ENCODE measurements around the gene FBL. TPM values are rescaled to one million over a fixed set of nuclear protein-coding genes. Genes with fewer than 3 reads are reported as not detected.
A peak's percentile ranks its signal among the peaks of the same experiment; 100 is the strongest.
"Not testable (repeated sequence)": the region's sequence is repeated elsewhere in the genome, so short reads cannot be mapped to it uniquely, and the experiment has no call there.

The FBL gene
- total and polyA plus RNA-seq, 2 donors: 185 to 208 TPM

- Histone ChIP-seq H3K27ac (ENCODE audit: low read depth in 1 of 2, low read length in 1 of 2) (peak overlapping the region in 1 of 2 donors; percentile 77), H3K9me3 (ENCODE audit: control insufficient read depth in 2 of 2, insufficient read depth in 1 of 2, low read length in 1 of 2) (no peaks in the 10 kb centered on the region), H3K36me3 (ENCODE audit: control insufficient read depth in 2 of 2, insufficient read depth in 2 of 2, low read length in 1 of 2) (no peaks in the 10 kb centered on the region), H3K4me3 (ENCODE audit: low read length in 2 of 2) (no peak overlapping the region), H3K4me1 (ENCODE audit: control insufficient read depth in 2 of 2, insufficient read depth in 2 of 2, low read length in 2 of 2) (peaks cover 0 to 3% of the 10 kb centered on the region in 2 donors), H3K27me3 (ENCODE audit: control insufficient read depth in 2 of 2, insufficient read depth in 1 of 2, low read length in 1 of 2) (no peaks in the 10 kb centered on the region)
- no peak for DNase-seq (ENCODE audit: low read depth in 6 of 9, low spot score in 9 of 9)
- WGBS: 93% methylated on average over 12 of the region's 12 CpGs
Measured at GRCh38 chr19:39817888-39818561, 28.2 kb downstream of the FBL start.

- Histone ChIP-seq H3K4me1 (ENCODE audit: control insufficient read depth in 2 of 2, insufficient read depth in 2 of 2, low read length in 2 of 2) (peaks cover 0 to 3% of the 10 kb centered on the region in 2 donors), H3K27me3 (ENCODE audit: control insufficient read depth in 2 of 2, insufficient read depth in 1 of 2, low read length in 1 of 2) (no peaks in the 10 kb centered on the region), H3K9me3 (ENCODE audit: control insufficient read depth in 2 of 2, insufficient read depth in 1 of 2, low read length in 1 of 2) (no peaks in the 10 kb centered on the region), H3K36me3 (ENCODE audit: control insufficient read depth in 2 of 2, insufficient read depth in 2 of 2, low read length in 1 of 2) (no peaks in the 10 kb centered on the region), H3K27ac (ENCODE audit: low read depth in 1 of 2, low read length in 1 of 2) (no peak overlapping the region), H3K4me3 (ENCODE audit: low read length in 2 of 2) (no peak overlapping the region)
- DNase-seq (ENCODE audit: low read depth in 6 of 9, low spot score in 9 of 9): no peak
- 95% methylated on average over 5 of the region's 5 CpGs for WGBS
Measured at GRCh38 chr19:39816287-39817048, 29.7 kb downstream of the FBL start.

- Histone ChIP-seq H3K9me3 (ENCODE audit: control insufficient read depth in 2 of 2, insufficient read depth in 1 of 2, low read length in 1 of 2) (no peaks in the 10 kb centered on the region), H3K27ac (ENCODE audit: low read depth in 1 of 2, low read length in 1 of 2) (no peak overlapping the region), H3K4me1 (ENCODE audit: control insufficient read depth in 2 of 2, insufficient read depth in 2 of 2, low read length in 2 of 2) (peaks cover 0 to 3% of the 10 kb centered on the region in 2 donors), H3K27me3 (ENCODE audit: control insufficient read depth in 2 of 2, insufficient read depth in 1 of 2, low read length in 1 of 2) (no peaks in the 10 kb centered on the region), H3K36me3 (ENCODE audit: control insufficient read depth in 2 of 2, insufficient read depth in 2 of 2, low read length in 1 of 2) (no peaks in the 10 kb centered on the region), H3K4me3 (ENCODE audit: low read length in 2 of 2) (no peak overlapping the region)
- 99% methylated on average over 3 of the region's 3 CpGs for WGBS
- DNase-seq (ENCODE audit: low read depth in 6 of 9, low spot score in 9 of 9): no peak
Measured at GRCh38 chr19:39814595-39814994, 31.6 kb downstream of the FBL start.

DNA sequence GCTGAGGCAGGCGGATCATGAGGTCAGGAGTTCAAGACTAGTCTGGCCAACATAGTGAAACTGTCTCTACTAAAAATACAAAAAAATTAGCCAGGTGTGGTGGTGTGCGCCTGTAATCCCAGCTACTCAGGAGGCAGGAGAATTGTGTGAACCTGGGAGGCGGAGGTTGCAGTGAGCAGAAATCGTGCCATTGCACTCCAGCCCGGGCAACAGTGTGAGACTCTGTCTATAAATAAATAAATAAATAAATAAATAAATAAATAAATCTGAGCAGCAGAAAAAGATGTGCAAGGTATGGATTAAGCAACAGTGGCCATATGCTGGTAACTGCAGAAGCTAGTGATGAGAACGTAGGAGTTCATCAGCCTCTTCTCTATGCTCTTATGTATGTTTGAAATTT is 32.1 kb downstream of the FBL start:
- H3K4me3 ChIP-seq (ENCODE audit: low read length in 2 of 2); H3K9me3 ChIP-seq (ENCODE audit: control insufficient read depth in 2 of 2, insufficient read depth in 1 of 2, low read length in 1 of 2); H3K27me3 ChIP-seq (ENCODE audit: control insufficient read depth in 2 of 2, insufficient read depth in 1 of 2, low read length in 1 of 2); H3K27ac ChIP-seq (ENCODE audit: low read depth in 1 of 2, low read length in 1 of 2); H3K36me3 ChIP-seq (ENCODE audit: control insufficient read depth in 2 of 2, insufficient read depth in 2 of 2, low read length in 1 of 2); DNase-seq (ENCODE audit: low read depth in 6 of 9, low spot score in 9 of 9); H3K4me1 ChIP-seq (ENCODE audit: control insufficient read depth in 2 of 2, insufficient read depth in 2 of 2, low read length in 2 of 2): not testable (repeated sequence)
- 95% methylated on average over 6 of the region's 6 CpGs for WGBS

DNA sequence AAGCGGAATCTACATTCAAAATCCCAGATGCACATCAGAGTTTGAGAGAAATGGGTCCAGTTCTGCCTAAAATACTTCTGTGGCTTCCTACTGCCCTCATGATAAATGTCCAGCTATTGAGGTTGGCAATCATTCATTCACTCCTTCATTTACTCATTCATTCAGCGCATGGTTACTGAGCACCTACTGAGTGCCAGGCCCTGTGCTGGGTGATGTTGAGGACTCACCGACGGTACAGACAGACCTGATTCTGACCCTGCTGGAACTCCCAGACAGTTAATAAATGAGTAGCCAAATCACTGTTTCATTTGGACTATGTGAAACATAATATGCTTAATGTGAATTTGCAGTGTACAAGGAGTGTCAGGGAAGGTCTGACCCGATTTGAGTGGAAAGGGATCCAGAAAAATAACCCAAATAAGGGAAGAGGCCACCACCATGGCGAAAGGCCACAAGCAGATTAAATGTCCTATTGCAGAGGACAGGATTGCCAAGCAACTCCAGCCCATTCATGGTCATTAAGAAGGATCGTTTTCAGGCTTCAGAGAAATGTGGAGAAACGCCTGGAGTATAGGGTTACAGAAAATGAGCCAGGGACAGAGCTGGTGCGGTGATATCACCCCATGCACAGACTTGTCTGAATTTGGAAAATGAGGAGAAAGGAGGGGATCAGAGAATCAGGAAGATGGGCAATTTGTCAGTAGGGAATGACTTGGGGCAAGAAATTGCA is 32.8 kb downstream of the FBL start:
- Histone ChIP-seq H3K4me3 (ENCODE audit: low read length in 2 of 2) (no peak overlapping the region), H3K27ac (ENCODE audit: low read depth in 1 of 2, low read length in 1 of 2) (peak overlapping the region; percentile 66 to 71), H3K9me3 (ENCODE audit: control insufficient read depth in 2 of 2, insufficient read depth in 1 of 2, low read length in 1 of 2) (no peaks in the 10 kb centered on the region), H3K27me3 (ENCODE audit: control insufficient read depth in 2 of 2, insufficient read depth in 1 of 2, low read length in 1 of 2) (no peaks in the 10 kb centered on the region), H3K36me3 (ENCODE audit: control insufficient read depth in 2 of 2, insufficient read depth in 2 of 2, low read length in 1 of 2) (no peaks in the 10 kb centered on the region), H3K4me1 (ENCODE audit: control insufficient read depth in 2 of 2, insufficient read depth in 2 of 2, low read length in 2 of 2) (peaks cover 0 to 3% of the 10 kb centered on the region in 2 donors)
- DNase-seq (ENCODE audit: low read depth in 6 of 9, low spot score in 9 of 9): peak in 1 of 9 donors; percentile 22
- WGBS: 92% methylated on average over 9 of the region's 9 CpGs

GRCh38 chr19:39811064-39811463 is 35.1 kb downstream of the FBL start:
- Histone ChIP-seq H3K27ac (ENCODE audit: low read depth in 1 of 2, low read length in 1 of 2) (no peak overlapping the region), H3K4me1 (ENCODE audit: control insufficient read depth in 2 of 2, insufficient read depth in 2 of 2, low read length in 2 of 2) (peaks cover 0 to 3% of the 10 kb centered on the region in 2 donors), H3K27me3 (ENCODE audit: control insufficient read depth in 2 of 2, insufficient read depth in 1 of 2, low read length in 1 of 2) (no peaks in the 10 kb centered on the region), H3K4me3 (ENCODE audit: low read length in 2 of 2) (no peak overlapping the region), H3K9me3 (ENCODE audit: control insufficient read depth in 2 of 2, insufficient read depth in 1 of 2, low read length in 1 of 2) (no peaks in the 10 kb centered on the region), H3K36me3 (ENCODE audit: control insufficient read depth in 2 of 2, insufficient read depth in 2 of 2, low read length in 1 of 2) (no peaks in the 10 kb centered on the region)
- 96% methylated on average over 4 of the region's 4 CpGs for WGBS
- DNase-seq (ENCODE audit: low read depth in 6 of 9, low spot score in 9 of 9): no peak

- no peaks in the 10 kb centered on the region for H3K36me3 ChIP-seq (ENCODE audit: control insufficient read depth in 2 of 2, insufficient read depth in 2 of 2, low read length in 1 of 2)
- peaks cover 0 to 3% of the 10 kb centered on the region in 2 donors for H3K4me1 ChIP-seq (ENCODE audit: control insufficient read depth in 2 of 2, insufficient read depth in 2 of 2, low read length in 2 of 2)
- no peaks in the 10 kb centered on the region for H3K27me3 ChIP-seq (ENCODE audit: control insufficient read depth in 2 of 2, insufficient read depth in 1 of 2, low read length in 1 of 2)
- H3K9me3 ChIP-seq (ENCODE audit: control insufficient read depth in 2 of 2, insufficient read depth in 1 of 2, low read length in 1 of 2): no peaks in the 10 kb centered on the region
- WGBS: 93% methylated on average over 4 of the region's 4 CpGs
- H3K27ac ChIP-seq (ENCODE audit: low read depth in 1 of 2, low read length in 1 of 2): no peak overlapping the region
- H3K4me3 ChIP-seq (ENCODE audit: low read length in 2 of 2): no peak overlapping the region
- no peak for DNase-seq (ENCODE audit: low read depth in 6 of 9, low spot score in 9 of 9)
Measured at GRCh38 chr19:39810424-39810823, 35.8 kb downstream of the FBL start.

- no peak for DNase-seq (ENCODE audit: low read depth in 6 of 9, low spot score in 9 of 9)
- H3K36me3 ChIP-seq (ENCODE audit: control insufficient read depth in 2 of 2, insufficient read depth in 2 of 2, low read length in 1 of 2): no peaks in the 10 kb centered on the region
- H3K4me3 ChIP-seq (ENCODE audit: low read length in 2 of 2): no peak overlapping the region
- no peak overlapping the region for H3K27ac ChIP-seq (ENCODE audit: low read depth in 1 of 2, low read length in 1 of 2)
- WGBS: 96% methylated on average over 4 of the region's 4 CpGs
- H3K4me1 ChIP-seq (ENCODE audit: control insufficient read depth in 2 of 2, insufficient read depth in 2 of 2, low read length in 2 of 2): peaks cover 0 to 3% of the 10 kb centered on the region in 2 donors
- H3K9me3 ChIP-seq (ENCODE audit: control insufficient read depth in 2 of 2, insufficient read depth in 1 of 2, low read length in 1 of 2): peaks cover 0 to 1% of the 10 kb centered on the region in 2 donors
- no peaks in the 10 kb centered on the region for H3K27me3 ChIP-seq (ENCODE audit: control insufficient read depth in 2 of 2, insufficient read depth in 1 of 2, low read length in 1 of 2)
Measured at GRCh38 chr19:39809368-39809767, 36.8 kb downstream of the FBL start.

GRCh38 chr19:39808688-39809087 is 37.5 kb downstream of the FBL start:
- not testable (repeated sequence) for H3K27ac ChIP-seq (ENCODE audit: low read depth in 1 of 2, low read length in 1 of 2); DNase-seq (ENCODE audit: low read depth in 6 of 9, low spot score in 9 of 9); H3K36me3 ChIP-seq (ENCODE audit: control insufficient read depth in 2 of 2, insufficient read depth in 2 of 2, low read length in 1 of 2); H3K4me3 ChIP-seq (ENCODE audit: low read length in 2 of 2); H3K9me3 ChIP-seq (ENCODE audit: control insufficient read depth in 2 of 2, insufficient read depth in 1 of 2, low read length in 1 of 2); H3K27me3 ChIP-seq (ENCODE audit: control insufficient read depth in 2 of 2, insufficient read depth in 1 of 2, low read length in 1 of 2); H3K4me1 ChIP-seq (ENCODE audit: control insufficient read depth in 2 of 2, insufficient read depth in 2 of 2, low read length in 2 of 2)
- 92% methylated on average over 7 of the region's 7 CpGs for WGBS
